Activated CD4-positive, alpha-beta T cell treated with anti-CD3 and anti-CD28 coated beads, Interleukin-2, amount 10 ng/mL, durations not matched to agents 7 days and 5 days (primary cell): ENCODE results near the gene SLC47A2. TPM values are rescaled to one million over a fixed set of nuclear protein-coding genes. Genes with fewer than 3 reads are reported as not detected.

Experiments
- CTCF ChIA-PET: fragments of 350-600 bp; sonication (Branson Sonifier 250); formaldehyde crosslinking; loops from one replicate; lab custom pipeline; 2021; ENCODE audit warnings: antibody characterized with exemption; lab: Charles Lee
- POLR2A ChIA-PET: fragments of 350-600 bp; sonication (Branson Sonifier 250); formaldehyde crosslinking; loops from one replicate; lab custom pipeline; 2021; ENCODE audit warnings: antibody characterized with exemption; lab: Charles Lee
- DNase-seq: peaks from one replicate; pipeline ENCODE4 v3.0.0-alpha.2; 2020
- H3K27ac Mint-ChIP-seq: one replicate; pipeline ENCODE4 v1.8.0; 2021; ENCODE audit warnings: mild to moderate bottlenecking, moderate library complexity, mixed read lengths
- H3K27me3 Mint-ChIP-seq: one replicate; pipeline ENCODE4 v1.8.0; 2021; ENCODE audit warnings: mixed read lengths
- H3K36me3 Mint-ChIP-seq: one replicate; pipeline ENCODE4 v1.8.0; 2021; ENCODE audit warnings: low read depth, mixed read lengths
- H3K4me1 Mint-ChIP-seq: one replicate; pipeline ENCODE4 v1.8.0; 2021; ENCODE audit warnings: mixed read lengths
- H3K4me3 Mint-ChIP-seq: one replicate; pipeline ENCODE4 v1.8.0; 2021; ENCODE audit warnings: mild to moderate bottlenecking, moderate library complexity, mixed read lengths
- H3K9me3 Mint-ChIP-seq: one replicate; pipeline ENCODE4 v1.8.0; 2021; ENCODE audit warnings: mixed read lengths
- total RNA-seq, 2 experiments: library from RNA; stranded (reverse); gene quantifications; one replicate each; pipeline ENCODE4 v1.2.3, GENCODE V29; 2021

The SLC47A2 gene
- total RNA-seq, 2 experiments from 2014 or later = not detected

- no peaks in the 10 kb centered on the region for H3K9me3 Mint-ChIP-seq
- H3K36me3 Mint-ChIP-seq = no peaks in the 10 kb centered on the region
- no peak overlapping the region for H3K27ac Mint-ChIP-seq
- ChIA-PET POLR2A (no interaction called here), CTCF (interaction anchor here (1.1 kb wide), 1 partner anchor 9 kb away, joined by 3 read pairs; no protein-coding TSS in a partner anchor)
- DNase-seq = no peak
- no peak overlapping the region for H3K4me3 Mint-ChIP-seq
- H3K27me3 Mint-ChIP-seq = peaks cover 5% of the 10 kb centered on the region
- no peaks in the 10 kb centered on the region for H3K4me1 Mint-ChIP-seq
Measured at GRCh38 chr17:19753661-19754463, 37.5 kb upstream of the SLC47A2 start.

DNA sequence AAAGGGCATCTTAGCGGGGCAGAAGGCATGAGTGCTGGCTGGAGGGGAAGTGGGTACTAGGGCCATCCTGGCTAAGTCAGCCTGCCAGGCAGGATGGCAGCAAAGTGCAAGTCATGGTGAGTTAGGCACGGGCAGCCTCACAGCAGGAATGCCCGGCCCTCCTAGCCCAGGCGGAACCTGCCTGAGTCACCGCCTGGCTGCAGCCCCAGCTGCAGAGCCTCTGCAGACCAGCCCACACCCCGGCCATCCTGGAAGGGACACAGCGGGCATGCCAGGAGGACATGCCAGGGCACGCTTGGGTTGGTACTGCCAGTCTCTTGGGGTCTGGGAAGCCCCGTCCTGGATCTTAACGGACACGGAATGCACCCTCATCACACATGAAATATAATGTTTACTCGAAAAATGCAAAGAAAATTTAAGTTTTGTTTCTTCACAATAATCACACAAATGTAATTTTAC is 36.7 kb upstream of the SLC47A2 start:
- H3K27ac Mint-ChIP-seq = no peak overlapping the region

GRCh38 chr17:19752216-19753050 is 36.0 kb upstream of the SLC47A2 start:
- ChIA-PET CTCF (interaction anchor here (0.6 to 2.1 kb wide), 2 partner anchors 10 to 21 kb away, joined by 4 to 6 read pairs; no protein-coding TSS in a partner anchor), POLR2A (no interaction called here)
- peaks cover 7% of the 10 kb centered on the region for H3K27me3 Mint-ChIP-seq
- no peak overlapping the region for H3K4me3 Mint-ChIP-seq
- no peaks in the 10 kb centered on the region for H3K4me1 Mint-ChIP-seq
- DNase-seq = no peak
- H3K9me3 Mint-ChIP-seq = no peaks in the 10 kb centered on the region
- H3K36me3 Mint-ChIP-seq = no peaks in the 10 kb centered on the region
- no peak overlapping the region for H3K27ac Mint-ChIP-seq

More for the DNA sequence above, 36.7 kb upstream of the SLC47A2 start:
- POLR2A ChIA-PET = no interaction called here
- CTCF ChIA-PET = interaction anchor here (2.1 kb wide), 1 partner anchor 9 kb away, joined by 6 read pairs; no protein-coding TSS in a partner anchor
- Mint-ChIP-seq H3K36me3 (no peaks in the 10 kb centered on the region), H3K27me3 (peaks cover 5% of the 10 kb centered on the region), H3K4me3 (no peak overlapping the region), H3K9me3 (no peaks in the 10 kb centered on the region), H3K4me1 (no peaks in the 10 kb centered on the region)
- DNase-seq = no peak

DNA sequence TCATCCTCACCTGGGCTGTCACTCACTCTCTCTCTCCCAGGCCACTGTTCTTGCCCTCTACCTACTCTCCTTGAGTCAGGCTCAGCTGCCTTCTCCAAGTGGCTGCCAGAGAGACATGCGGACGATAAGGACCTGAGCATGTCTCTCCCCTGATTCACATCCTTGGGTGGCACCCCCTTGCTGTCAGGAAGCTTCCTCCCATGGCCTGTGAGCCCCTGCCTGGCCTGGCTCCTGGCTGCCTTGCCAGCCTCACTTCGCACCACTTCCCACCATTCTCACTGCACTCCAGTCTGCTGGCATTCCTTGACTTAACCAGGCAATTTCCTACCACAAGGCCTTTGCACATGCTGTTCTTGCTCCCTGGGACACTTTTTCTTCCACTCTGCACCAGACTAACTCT is 34.5 kb upstream of the SLC47A2 start:
- ChIA-PET CTCF (interaction anchor here (2.1 kb wide), 1 partner anchor 12 kb away, joined by 6 read pairs; no protein-coding TSS in a partner anchor), POLR2A (no interaction called here)
- Mint-ChIP-seq H3K4me3 (no peak overlapping the region), H3K9me3 (no peaks in the 10 kb centered on the region), H3K27me3 (peaks cover 7% of the 10 kb centered on the region), H3K4me1 (no peaks in the 10 kb centered on the region), H3K36me3 (no peaks in the 10 kb centered on the region), H3K27ac (no peak overlapping the region)
- DNase-seq = no peak

GRCh38 chr17:19750020-19750572 is 33.7 kb upstream of the SLC47A2 start:
- no peak overlapping the region for H3K27ac Mint-ChIP-seq
- POLR2A ChIA-PET = no interaction called here
- no peaks in the 10 kb centered on the region for H3K36me3 Mint-ChIP-seq
- CTCF ChIA-PET = no interaction called here
- peaks cover 10% of the 10 kb centered on the region for H3K27me3 Mint-ChIP-seq
- peaks cover 3% of the 10 kb centered on the region for H3K4me1 Mint-ChIP-seq
- H3K9me3 Mint-ChIP-seq = no peaks in the 10 kb centered on the region
- H3K4me3 Mint-ChIP-seq = no peak overlapping the region
- DNase-seq = no peak

DNA sequence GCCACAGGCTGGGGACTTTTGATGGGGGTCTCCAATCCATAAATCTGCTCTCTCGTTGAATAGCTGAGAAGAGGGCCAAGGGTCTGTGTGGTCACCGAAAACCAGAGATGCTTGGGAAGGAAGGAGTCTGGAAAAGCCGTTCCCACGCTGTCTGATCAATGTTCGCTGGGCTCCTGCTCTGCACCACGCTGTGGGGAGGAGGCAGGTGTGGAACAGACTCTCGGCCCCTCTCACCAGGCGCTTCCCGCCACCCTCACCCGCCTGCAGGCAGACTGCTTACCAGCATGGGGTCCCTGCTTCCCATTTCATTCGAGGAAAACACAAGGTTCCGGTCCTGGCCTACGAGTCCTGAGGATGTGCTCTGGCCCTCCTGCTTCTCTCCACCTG is 32.4 kb upstream of the SLC47A2 start:
- Mint-ChIP-seq H3K4me3 (no peak overlapping the region), H3K9me3 (no peaks in the 10 kb centered on the region), H3K27ac (no peak overlapping the region), H3K4me1 (peaks cover 8% of the 10 kb centered on the region), H3K36me3 (no peaks in the 10 kb centered on the region), H3K27me3 (peaks cover 10% of the 10 kb centered on the region)
- ChIA-PET CTCF (no interaction called here), POLR2A (no interaction called here)
- no peak for DNase-seq

GRCh38 chr17:19747829-19748806 is 31.7 kb upstream of the SLC47A2 start, which contains the start of gene ALDH3A1:
Gene ALDH3A1 (minus strand): TSS chr17:19748298. CDS start chr17:19745129, 3,169 bp downstream.
- POLR2A ChIA-PET = interaction anchor here (0.6 kb wide), 1 partner anchor 235 kb away, joined by 3 read pairs; no protein-coding TSS in a partner anchor
- Mint-ChIP-seq H3K36me3 (no peaks in the 10 kb centered on the region), H3K4me3 (no peak within 1 kb of the TSS), H3K4me1 (peaks cover 8% of the 10 kb centered on the region), H3K9me3 (no peaks in the 10 kb centered on the region), H3K27me3 (peaks cover 10% of the 10 kb centered on the region), H3K27ac (no peak within 1 kb of the TSS)
- CTCF ChIA-PET = no interaction called here
- DNase-seq = no peak

DNA sequence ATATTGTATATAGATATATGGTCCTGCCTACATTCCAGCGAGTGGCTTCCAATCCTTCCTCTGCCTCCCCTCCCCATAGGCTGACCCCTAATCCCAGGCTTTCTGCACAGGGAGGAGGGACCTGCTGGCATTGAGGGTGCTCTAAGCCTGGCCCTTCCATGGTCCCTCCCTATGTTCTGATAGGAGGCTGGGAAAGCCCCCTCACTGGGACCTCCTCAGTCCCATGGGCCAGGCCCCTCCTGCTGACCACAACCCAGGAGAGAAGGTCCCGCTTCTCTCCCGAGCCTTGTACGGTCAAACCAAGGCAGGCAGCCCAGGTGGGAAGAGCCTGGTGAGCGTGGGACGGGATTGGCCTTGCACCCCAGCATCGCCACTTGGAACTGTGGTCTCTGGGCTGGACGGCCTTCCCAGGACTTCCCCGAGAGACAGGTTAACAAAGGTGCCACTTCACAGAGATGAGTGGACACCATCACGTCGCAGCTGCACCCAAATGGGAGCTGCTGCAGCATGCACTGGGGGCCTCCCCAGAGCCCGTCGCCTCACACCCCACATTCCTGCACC is 30.9 kb upstream of the SLC47A2 start:
- Mint-ChIP-seq H3K36me3 (no peaks in the 10 kb centered on the region), H3K4me1 (peaks cover 8% of the 10 kb centered on the region), H3K9me3 (no peaks in the 10 kb centered on the region), H3K27ac (no peak overlapping the region), H3K27me3 (peaks cover 9% of the 10 kb centered on the region), H3K4me3 (no peak overlapping the region)
- ChIA-PET CTCF (interaction anchor here (0.6 kb wide), 1 partner anchor 415 kb away, joined by 3 read pairs; no protein-coding TSS in a partner anchor), POLR2A (interaction anchor here (0.6 kb wide), 1 partner anchor 234 kb away, joined by 3 read pairs; no protein-coding TSS in a partner anchor)
- DNase-seq = no peak

- ChIA-PET CTCF (interaction anchor here (0.6 kb wide), 1 partner anchor 414 kb away, joined by 3 read pairs; no protein-coding TSS in a partner anchor), POLR2A (no interaction called here)
- Mint-ChIP-seq H3K27ac (no peak overlapping the region), H3K27me3 (peaks cover 5% of the 10 kb centered on the region), H3K4me1 (peaks cover 8% of the 10 kb centered on the region), H3K36me3 (no peaks in the 10 kb centered on the region), H3K4me3 (no peak overlapping the region), H3K9me3 (no peaks in the 10 kb centered on the region)
- DNase-seq = no peak
Measured at GRCh38 chr17:19746517-19746916, 30.1 kb upstream of the SLC47A2 start.

DNA sequence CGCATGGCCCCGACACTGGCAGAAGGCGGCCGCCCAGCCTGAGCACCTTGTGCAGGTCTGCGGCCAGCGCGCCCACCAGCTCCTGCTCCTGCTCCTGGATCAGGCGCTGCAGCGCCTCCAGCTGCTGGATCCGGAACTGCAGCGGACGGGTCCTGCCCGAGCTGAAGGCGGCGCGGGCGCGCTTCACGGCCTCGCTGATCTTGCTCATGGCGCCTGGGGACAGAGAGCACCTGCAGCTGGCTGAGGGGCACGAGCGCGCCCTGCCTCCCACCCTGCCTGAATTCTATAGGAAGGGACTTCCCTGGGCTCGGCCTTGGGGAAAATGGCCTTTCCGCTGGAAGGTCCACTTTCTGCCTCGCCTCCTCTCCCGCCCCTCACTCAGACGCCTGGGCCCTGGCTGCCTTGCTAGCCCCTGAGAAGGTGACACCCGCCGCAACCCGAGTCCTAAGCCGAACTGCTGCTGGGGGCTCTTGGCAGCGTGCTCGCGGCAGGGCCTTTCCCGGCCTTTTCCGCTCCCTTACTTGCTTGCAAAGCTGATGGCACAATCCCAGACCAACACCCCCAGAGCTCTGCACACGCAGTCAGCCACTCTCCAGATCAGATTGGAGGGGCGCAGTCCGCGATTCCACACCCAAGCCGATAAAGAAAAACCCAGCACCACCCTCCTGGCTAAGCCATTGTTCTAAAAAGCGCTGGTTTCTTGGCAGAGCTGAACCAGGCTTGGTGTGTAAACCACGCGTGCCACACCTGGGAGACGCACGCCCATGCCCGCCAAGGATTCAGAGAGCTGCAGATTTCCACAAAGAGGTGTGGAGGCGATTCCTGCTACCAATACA is 28.8 kb upstream of the SLC47A2 start:
- Mint-ChIP-seq H3K27me3 (peaks cover 5% of the 10 kb centered on the region), H3K36me3 (no peaks in the 10 kb centered on the region), H3K9me3 (no peaks in the 10 kb centered on the region), H3K4me1 (peaks cover 8% of the 10 kb centered on the region), H3K4me3 (peak overlapping the region; percentile 43), H3K27ac (no peak overlapping the region)
- POLR2A ChIA-PET = no interaction called here
- peak; percentile 86 for DNase-seq
- CTCF ChIA-PET = interaction anchor here (0.7 to 2.0 kb wide), 7 partner anchors 9 to 210 kb away, joined by 3 to 8 read pairs (median 4); no protein-coding TSS in a partner anchor
